Frontal cortex (tissue), 4 donors: ENCODE data around the gene ADCY10. TPM values are rescaled to one million over a fixed set of nuclear protein-coding genes. Genes with fewer than 3 reads are reported as not detected.
"Not testable (repeated sequence)": the region's sequence is repeated elsewhere in the genome, so short reads cannot be mapped to it uniquely, and the experiment has no call there.

Source experiments
- DNase-seq, 2 donors: peaks; one replicate each; pipeline ENCODE4 v3.0.0; 2012; ENCODE audit warnings: low spot score in 2 of 2
- FAIRE-seq: peaks from 2 replicates; lab custom pipeline; 2012; peaks lifted over from hg19 to GRCh38; lab: Jason Lieb, UNC
- total RNA-seq: library from RNA; depleted of rRNA; stranded (reverse); fragments of >200 nt; gene quantifications from one replicate; pipeline ENCODE4 v1.2.3, GENCODE V29; 2014
- donor health status: control.
- donor health status: control.
- donor health status: control.

Gene ADCY10
- total RNA-seq, 1 donor from 2014 or later = 0.41 TPM

GRCh38 chr1:167899253-167899681 lies 14.7 kb downstream of the ADCY10 start:
- DNase-seq (no peak), FAIRE-seq (no peak)

DNA sequence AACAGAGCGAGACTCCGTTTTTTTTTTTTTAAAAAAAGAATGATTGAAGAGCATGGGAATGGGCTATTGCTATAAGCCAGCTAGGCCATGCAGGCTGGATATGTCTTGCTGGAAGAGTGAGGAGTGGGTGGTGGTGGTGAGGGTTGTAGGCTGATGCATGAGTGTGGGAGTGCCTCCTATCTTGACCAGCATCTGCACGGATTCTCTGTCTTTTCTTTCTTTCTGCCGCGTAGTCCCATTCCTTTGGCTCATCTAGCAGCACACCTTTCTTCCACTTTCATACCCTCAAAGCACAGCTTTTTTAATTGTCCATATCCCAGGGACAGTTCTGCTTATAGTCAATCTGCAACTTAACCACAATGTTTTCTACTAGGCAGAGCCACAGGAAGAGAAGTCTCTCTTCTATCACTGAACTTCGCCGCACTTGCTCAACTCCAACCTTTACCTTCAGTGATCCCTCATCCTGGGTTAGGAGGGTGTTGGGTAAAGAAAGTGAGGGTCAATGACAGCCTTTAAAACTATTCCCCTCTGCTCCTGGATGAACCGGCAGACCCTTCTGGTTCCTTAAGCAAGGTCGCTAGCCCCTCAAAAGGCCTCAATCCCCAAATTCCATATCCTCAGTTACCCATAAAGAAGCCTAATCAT lies 15.2 kb downstream of the ADCY10 start:
- DNase-seq = no peak
- no peak for FAIRE-seq

- DNase-seq (no peak), FAIRE-seq (no peak)
Observed at GRCh38 chr1:167893798-167894197, 20.1 kb downstream of the ADCY10 start.

DNA sequence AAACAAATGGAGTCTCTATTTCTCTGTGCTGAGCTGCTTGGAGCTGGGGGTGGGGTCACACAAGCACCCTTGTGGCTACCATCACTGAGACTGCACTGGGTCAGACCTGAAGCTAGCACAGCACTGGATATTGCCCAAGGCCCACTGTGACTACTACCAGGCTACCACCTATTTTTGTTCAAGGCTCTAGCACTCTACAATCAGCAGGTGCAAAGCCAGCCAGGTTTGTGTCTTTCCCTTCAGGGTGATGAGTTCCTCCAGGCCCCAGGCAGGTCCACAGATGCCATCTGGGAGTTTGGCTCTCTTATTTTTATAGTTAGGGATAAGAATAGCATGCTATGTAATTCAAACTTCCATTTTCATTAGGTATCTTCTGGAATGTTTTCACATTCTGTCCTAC lies 23.5 kb downstream of the ADCY10 start:
- DNase-seq (no peak), FAIRE-seq (no peak)

GRCh38 chr1:167887187-167887586 lies 26.7 kb downstream of the ADCY10 start:
- DNase-seq, FAIRE-seq: not testable (repeated sequence)

DNA sequence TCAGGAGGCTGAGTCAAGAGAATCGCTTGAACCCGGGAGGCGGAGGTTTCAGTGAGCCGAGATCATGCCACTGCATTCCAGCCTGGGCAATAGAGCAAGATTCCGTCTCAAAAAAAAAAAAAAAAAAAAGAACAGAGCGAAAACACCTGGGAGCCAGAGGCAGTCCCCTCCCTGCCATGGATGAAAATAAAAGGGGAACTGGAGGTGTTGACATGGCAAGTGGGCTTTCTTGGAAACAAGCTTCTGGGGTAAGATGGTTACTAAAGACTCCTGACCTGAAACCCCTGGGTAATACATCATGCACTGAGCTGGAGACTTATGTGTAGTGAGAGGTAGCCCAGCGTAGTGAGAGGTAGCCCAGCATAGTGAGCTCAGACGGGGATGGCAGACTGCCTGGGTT lies 31.6 kb downstream of the ADCY10 start:
- no peak for FAIRE-seq
- DNase-seq = no peak

DNA sequence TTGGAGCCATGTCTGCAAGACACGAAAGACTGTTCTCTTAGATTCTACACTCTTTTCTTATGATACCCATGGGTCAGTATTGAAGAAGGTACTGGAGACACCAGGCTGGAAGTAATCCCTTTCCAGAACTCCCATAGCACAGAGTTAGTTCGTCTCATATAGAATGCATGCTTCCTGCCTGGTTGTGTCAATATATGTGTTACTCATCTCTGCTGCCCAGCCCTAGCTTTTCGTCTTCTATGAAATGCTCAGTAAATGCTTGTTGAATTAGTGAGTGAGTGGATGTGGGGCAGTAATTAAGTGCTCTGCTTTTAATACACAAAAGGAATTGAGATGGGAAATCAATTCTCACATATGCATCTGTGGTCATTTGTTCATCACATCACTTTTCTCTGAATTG lies 32.1 kb downstream of the ADCY10 start:
- DNase-seq (no peak), FAIRE-seq (no peak)

GRCh38 chr1:167881069-167881468 lies 32.9 kb downstream of the ADCY10 start:
- DNase-seq (no peak), FAIRE-seq (no peak)

- DNase-seq (no peak), FAIRE-seq (no peak)
Observed at GRCh38 chr1:167880580-167881021, 33.3 kb downstream of the ADCY10 start.

GRCh38 chr1:167879508-167879907 lies 34.4 kb downstream of the ADCY10 start:
- no peak for FAIRE-seq
- no peak for DNase-seq

- no peak for FAIRE-seq
- DNase-seq = no peak
Observed at GRCh38 chr1:167878372-167879160, 35.4 kb downstream of the ADCY10 start.

DNA sequence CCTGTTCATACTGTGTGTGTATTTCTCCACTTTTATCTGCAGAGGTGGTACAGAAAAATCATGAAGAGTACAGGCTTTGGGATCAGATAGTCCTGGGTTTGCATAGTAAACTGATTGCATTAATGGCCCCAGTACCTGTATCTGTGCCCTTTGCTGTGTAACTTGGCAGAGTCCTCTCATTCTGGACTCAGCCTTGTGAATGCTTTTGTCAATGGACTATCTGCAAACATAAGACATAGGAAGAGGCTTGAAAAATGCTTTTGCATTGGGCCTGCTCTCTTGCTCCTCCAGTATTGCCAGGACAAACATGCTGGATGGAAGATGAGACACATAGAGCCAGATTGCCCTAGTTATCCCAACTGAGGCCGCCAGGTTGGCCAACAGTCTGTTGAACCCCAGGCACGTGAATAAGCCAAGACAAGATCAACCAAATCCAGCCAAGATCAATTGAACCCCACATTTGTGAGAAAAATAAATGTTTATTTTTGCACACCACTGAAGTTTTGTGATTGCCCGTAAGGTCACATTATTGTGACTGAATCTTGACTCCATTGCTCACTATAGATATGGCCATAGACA lies 37.2 kb downstream of the ADCY10 start:
- DNase-seq (no peak), FAIRE-seq (no peak)

DNA sequence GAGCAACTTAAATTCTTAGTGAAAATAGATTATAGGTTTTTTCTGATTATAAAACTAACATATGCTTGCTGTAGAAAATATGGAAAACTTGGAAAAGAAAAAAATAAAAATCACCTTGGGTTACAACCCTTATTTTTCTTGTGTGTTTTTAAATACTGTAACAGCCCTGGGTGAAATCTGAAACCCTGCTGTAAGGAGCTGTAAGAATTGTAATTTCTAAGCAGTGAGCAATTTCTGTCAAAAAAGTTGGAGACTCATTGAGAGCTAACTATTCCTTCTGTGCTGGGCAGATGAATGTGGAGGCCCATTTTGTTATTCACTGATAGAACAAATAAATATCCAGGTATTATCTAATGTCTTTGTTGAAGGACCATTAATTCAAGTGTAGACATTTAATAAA lies 42.6 kb downstream of the ADCY10 start:
- DNase-seq (no peak), FAIRE-seq (no peak)

- DNase-seq, FAIRE-seq: not testable (repeated sequence)
Observed at GRCh38 chr1:167869157-167870001, 44.6 kb downstream of the ADCY10 start.

DNA sequence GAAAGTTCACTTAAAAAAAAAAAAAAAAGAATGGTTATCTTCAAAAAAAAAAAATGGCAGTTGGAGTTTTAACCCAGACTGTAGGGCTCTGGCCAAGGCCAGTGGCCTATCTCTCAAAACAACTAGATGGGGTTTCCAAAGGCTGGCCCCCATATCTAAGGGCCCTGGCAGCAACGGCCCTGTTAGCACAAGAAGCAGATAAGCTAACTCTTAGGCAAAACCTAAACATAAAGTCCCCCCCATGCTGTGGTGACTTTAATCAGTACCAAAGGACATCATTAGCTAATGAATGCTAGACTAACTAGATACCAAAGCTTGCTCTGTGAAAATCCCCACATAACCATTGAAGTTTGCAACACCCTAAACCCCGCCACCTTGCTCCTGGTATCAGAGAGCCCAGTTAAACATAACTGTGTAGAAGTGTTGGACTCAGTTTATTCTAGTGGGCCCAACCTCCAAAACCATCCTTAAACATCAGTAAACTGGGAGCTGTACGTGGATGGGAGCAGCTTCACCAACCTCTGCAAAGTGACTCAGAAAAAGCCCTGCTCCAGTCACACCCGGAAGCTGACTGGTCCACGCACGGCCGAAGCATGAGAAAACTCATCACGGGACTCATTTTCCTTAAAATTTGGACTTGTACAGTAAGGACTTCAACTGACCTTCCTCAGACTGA lies 47.1 kb downstream of the ADCY10 start:
- not testable (repeated sequence) for FAIRE-seq, DNase-seq

GRCh38 chr1:167866326-167866725 lies 47.6 kb downstream of the ADCY10 start:
- not testable (repeated sequence) for FAIRE-seq, DNase-seq

- FAIRE-seq, DNase-seq: not testable (repeated sequence)
Observed at GRCh38 chr1:167865804-167866308, 48.1 kb downstream of the ADCY10 start.

DNA sequence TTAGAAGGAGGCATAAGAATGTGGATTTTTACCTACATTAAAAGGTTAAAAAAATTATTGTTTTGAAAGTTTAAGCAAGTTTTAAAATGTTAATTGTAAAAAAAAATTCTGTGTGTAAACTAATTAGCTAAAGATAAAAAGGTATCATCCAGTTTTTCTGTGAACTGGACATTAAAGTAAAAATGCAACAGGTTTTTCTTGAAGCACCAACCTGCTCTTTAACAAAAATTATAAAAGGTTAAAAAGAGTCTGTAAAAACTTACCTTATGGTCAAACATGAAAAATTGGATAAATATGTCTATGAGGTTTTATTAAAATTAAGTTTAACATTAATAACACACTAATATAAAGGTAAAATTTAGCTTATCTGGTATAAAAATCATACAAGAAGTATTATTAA lies 48.7 kb downstream of the ADCY10 start:
- not testable (repeated sequence) for FAIRE-seq, DNase-seq

GRCh38 chr1:167864392-167865032 lies 49.4 kb downstream of the ADCY10 start:
- FAIRE-seq = no peak

More at GRCh38 chr1:167864392-167865032, 49.4 kb downstream of the ADCY10 start:
- no peak for DNase-seq
